Right cardiac atrium (tissue), 5 donors: ENCODE results near the gene CACNA1S. TPM values are rescaled to one million over a fixed set of nuclear protein-coding genes. Genes with fewer than 3 reads are reported as not detected.

Experiments used
- ATAC-seq, 2 donors: fragments of 200-7000 bp; cut with Tn5 transposase; one replicate each; pipeline versions ENCODE4 v1.8.0 to v1.9.1; 2020; ENCODE audit warnings: moderate library complexity in 2 of 2, mild to moderate bottlenecking in 1 of 2
- DNase-seq, 3 donors: peaks; one replicate each; pipeline ENCODE4 v3.0.0-alpha.2; 2020
- H3K27ac ChIP-seq: one replicate; pipeline ENCODE4 v1.5.1; 2013; ENCODE audit warnings: mild to moderate bottlenecking, low read length, control low read depth, moderate library complexity
- H3K27me3 ChIP-seq: one replicate; pipeline ENCODE4 v1.6.1; 2013; ENCODE audit not compliant: control insufficient read depth, insufficient read depth
- H3K4me1 ChIP-seq: one replicate; pipeline ENCODE4 v1.6.1; 2013; ENCODE audit warnings: low read length; ENCODE audit not compliant: control insufficient read depth, insufficient read depth
- H3K4me3 ChIP-seq: one replicate; pipeline ENCODE4 v1.5.1; 2013; ENCODE audit warnings: low read length, control low read depth
- H3K9me3 ChIP-seq: one replicate; pipeline ENCODE4 v1.6.1; 2013; ENCODE audit warnings: low read length; ENCODE audit not compliant: control insufficient read depth
- WGBS: extraction: QIAGEN DNeasy Blood & Tissue Kit; methylation state at CpG from one replicate; pipeline ENCODE4 v1.1.7; 2013; 5-methylcytosine and 5-hydroxymethylcytosine counted together
- intact Hi-C, 4 donors: fragments of 100-400 bp; cut with DNase I; formaldehyde crosslinking; loops; one replicate each; pipeline versions ENCODE4 v1.11.0 to v1.14.0; 2022 to 2023
- polyA plus RNA-seq: library from polyadenylated mRNA; stranded (reverse); fragments of 200-250 nt; gene quantifications from one replicate; pipeline ENCODE4 v1.2.3, GENCODE V29; 2013
- total RNA-seq, 4 donors: library from RNA; stranded (reverse); fragmentation: NEBNext Ultra II Directional; extraction: Animal tissue kit (Norgen Biotek cat#: 25700); gene quantifications; one replicate each; pipeline ENCODE4 v1.2.1, GENCODE V29; 2021
- donor health status: healthy with polysubstance abuse.
- donor health status: DM: no; HTN: yes; CAD: no.
- donor health status: DM: no; HTN: no; CAD: no.
- donor health status: DM: no; HTN: yes; CAD: no; lungs with severe emphysema.
- donor health status: DM: yes; HTN: yes; CAD: no.

Gene CACNA1S
- total and polyA plus RNA-seq, 5 donors, result 0.06 to 0.09 TPM; not detected in 3

DNA sequence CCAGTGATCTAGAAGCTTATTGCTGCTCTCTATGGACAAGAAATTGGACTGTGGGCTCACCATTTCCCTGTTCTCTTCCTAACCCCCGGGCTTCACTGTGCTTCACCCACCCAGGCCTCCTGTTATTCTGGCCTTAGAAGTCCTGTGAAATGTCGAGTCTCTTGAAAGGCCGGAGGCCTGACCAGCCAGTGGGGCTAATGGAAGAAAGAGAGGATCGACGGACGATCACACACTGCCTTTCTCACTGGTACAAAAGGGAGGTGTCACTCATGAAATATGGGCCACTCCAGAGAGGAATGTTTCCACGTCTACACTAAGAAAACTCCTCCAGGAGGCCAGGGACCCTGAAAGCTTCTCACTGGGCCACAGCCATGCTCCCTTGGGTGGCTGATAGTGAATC, 36.1 kb downstream of the CACNA1S start:
- ATAC-seq (no peak), DNase-seq (no peak)
- Histone ChIP-seq H3K27ac (no peak overlapping the region), H3K4me1 (no peaks in the 10 kb centered on the region), H3K27me3 (no peaks in the 10 kb centered on the region), H3K4me3 (no peak overlapping the region), H3K9me3 (no peaks in the 10 kb centered on the region)
- intact Hi-C loops, result no loop called here
- WGBS, result 80% methylated on average over 7 of the region's 7 CpGs

DNA sequence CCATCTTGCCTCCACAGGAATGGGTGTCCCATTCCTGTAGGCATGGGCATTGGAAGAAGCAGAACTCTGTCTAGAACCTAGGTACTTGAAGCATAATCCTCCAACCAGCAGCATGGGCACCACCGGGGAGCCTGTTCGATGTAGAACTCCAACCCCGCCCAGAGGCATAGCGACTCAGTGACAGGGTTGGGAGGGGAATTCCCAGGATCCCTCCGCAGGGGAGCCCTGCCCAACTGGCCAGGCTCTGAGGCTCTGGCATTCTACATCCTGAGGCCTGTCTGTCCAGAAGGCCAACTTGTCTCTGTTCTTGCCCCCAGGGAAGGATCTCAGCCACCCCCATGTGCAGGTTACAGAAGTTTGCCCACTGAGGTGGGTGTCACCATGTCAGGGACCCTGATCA, 38.2 kb downstream of the CACNA1S start:
- 97% methylated on average over 5 of the region's 5 CpGs for WGBS
- Histone ChIP-seq H3K27ac (no peak overlapping the region), H3K9me3 (no peaks in the 10 kb centered on the region), H3K4me1 (no peaks in the 10 kb centered on the region), H3K4me3 (no peak overlapping the region), H3K27me3 (no peaks in the 10 kb centered on the region)
- intact Hi-C loops, result no loop called here
- DNase-seq (no peak), ATAC-seq (no peak)

DNA sequence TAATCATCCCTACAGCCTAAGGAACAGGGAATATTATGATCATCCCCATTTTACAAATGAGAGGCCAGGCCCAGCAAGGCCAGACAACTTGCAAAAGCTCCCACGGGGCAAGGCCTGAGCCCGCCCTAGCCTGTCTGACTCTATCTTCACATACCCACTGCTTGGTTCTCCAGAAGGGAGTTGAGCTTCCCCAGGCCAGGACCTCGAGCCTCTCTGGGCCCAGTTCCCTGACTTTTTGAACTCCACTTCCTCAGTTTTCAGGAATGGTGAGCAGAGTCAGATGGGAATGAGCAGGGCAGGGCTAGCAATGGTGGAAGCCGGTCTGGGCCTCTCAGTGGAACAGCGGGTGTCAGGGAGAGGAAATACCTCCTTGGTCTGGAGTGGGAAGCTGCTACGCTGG, 39.3 kb downstream of the CACNA1S start:
- intact Hi-C loops, result no loop called here
- ATAC-seq (peak in 1 of 2 donors; percentile 67), DNase-seq (no peak)
- Histone ChIP-seq H3K4me1 (no peaks in the 10 kb centered on the region), H3K27ac (no peak overlapping the region), H3K4me3 (no peak overlapping the region), H3K27me3 (no peaks in the 10 kb centered on the region), H3K9me3 (no peaks in the 10 kb centered on the region)
- WGBS, result 52% methylated on average over 6 of the region's 6 CpGs

DNA sequence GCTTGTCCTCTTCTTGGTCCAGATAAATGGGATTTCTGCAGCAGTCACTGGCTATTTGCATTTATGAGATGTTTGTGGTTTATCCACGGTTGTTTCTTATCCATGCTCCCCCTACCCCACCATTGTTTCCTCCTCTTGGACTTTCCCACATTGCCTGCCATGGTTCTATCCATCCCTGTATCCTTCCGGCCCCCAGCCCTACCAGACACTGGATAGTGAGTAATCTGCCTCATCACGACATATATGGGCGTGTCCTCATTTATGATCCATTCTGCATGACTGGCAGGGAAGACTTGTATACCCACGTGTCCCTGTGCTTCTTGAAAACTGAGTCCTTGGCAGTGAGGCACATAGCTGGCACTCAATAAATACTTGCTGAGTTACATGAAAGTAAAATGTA, 40.1 kb downstream of the CACNA1S start:
- WGBS, result 71% methylated on average over 5 of the region's 5 CpGs

DNA sequence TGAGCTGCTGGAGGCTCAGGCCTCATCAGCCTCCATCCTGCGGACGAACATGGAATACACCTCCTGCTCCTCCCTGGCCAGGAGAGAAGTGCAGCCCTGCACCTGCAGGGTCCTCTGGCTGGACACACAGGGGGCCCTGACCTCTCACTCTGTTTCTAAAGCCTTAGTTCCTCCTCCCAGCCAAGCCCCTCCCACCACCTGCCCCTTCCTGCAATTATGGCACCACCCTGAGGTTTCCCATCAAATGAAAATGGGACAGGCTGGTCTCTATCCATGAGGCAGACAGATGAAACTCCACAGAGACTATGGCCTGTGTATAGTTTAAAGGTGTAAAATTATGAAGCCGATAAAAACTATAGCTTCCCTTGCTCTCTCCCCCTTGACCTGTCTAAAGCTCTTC, 42.6 kb downstream of the CACNA1S start:
- Histone ChIP-seq H3K27ac (no peak overlapping the region), H3K9me3 (no peaks in the 10 kb centered on the region), H3K4me3 (no peak overlapping the region), H3K4me1 (no peaks in the 10 kb centered on the region), H3K27me3 (no peaks in the 10 kb centered on the region)
- DNase-seq (no peak), ATAC-seq (no peak)
- intact Hi-C loops, result no loop called here
- WGBS, result 94% methylated on average over 3 of the region's 3 CpGs

More for the DNA sequence above, 40.1 kb downstream of the CACNA1S start:
- Histone ChIP-seq H3K27me3 (no peaks in the 10 kb centered on the region), H3K4me1 (no peaks in the 10 kb centered on the region), H3K9me3 (no peaks in the 10 kb centered on the region), H3K27ac (no peak overlapping the region), H3K4me3 (no peak overlapping the region)
- ATAC-seq (no peak), DNase-seq (no peak)
- intact Hi-C loops, result no loop called here

DNA sequence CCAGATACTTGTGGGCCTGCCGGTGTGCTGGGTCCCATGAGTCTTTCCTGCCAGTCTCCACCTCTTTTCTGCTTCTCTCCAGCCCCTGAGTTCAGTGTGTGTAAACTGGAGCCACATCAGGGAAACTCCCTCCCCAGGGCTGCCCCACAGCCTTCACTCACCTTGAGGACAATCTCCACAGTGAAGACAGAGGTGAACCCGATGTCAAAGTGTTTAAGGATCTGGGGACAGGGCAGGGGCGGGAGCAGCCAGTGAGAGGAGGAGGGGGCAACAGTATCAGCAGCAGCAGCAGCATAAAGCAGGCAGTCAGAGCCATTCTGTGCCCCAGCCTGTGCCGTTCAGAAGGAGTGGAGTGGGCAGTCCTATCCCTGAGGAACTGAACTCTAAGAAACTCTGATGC, 43.2 kb downstream of the CACNA1S start:
- Histone ChIP-seq H3K27me3 (no peaks in the 10 kb centered on the region), H3K9me3 (no peaks in the 10 kb centered on the region), H3K27ac (no peak overlapping the region), H3K4me3 (no peak overlapping the region), H3K4me1 (no peaks in the 10 kb centered on the region)
- ATAC-seq (no peak), DNase-seq (no peak)
- intact Hi-C loops, result no loop called here
- 62% methylated on average over 4 of the region's 4 CpGs for WGBS

DNA sequence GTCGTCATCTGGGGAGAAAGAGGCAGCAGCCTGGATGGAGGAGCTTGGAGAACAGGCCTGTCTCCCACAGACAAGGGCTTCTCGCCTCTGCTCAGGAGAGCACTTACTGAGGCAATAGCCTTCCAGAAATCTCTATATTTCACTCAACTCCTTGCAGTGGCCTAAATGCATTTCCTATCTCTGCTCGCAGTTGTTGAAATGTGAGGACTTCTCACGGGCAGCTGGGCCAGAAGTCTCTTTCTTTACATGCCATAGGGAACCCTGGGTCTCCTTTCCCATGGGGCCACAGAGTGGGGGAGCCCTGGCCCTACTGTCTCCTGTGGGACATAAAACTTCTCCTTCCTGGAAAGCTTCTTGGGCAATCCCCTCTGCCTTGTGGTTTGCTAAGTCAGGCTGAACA, 45.2 kb downstream of the CACNA1S start:
- Histone ChIP-seq H3K27me3 (no peaks in the 10 kb centered on the region), H3K27ac (no peak overlapping the region), H3K4me1 (no peaks in the 10 kb centered on the region), H3K9me3 (no peaks in the 10 kb centered on the region), H3K4me3 (no peak overlapping the region)
- intact Hi-C loops, result no loop called here
- 80% methylated on average over 4 of the region's 4 CpGs for WGBS
- DNase-seq (no peak), ATAC-seq (no peak)

DNA sequence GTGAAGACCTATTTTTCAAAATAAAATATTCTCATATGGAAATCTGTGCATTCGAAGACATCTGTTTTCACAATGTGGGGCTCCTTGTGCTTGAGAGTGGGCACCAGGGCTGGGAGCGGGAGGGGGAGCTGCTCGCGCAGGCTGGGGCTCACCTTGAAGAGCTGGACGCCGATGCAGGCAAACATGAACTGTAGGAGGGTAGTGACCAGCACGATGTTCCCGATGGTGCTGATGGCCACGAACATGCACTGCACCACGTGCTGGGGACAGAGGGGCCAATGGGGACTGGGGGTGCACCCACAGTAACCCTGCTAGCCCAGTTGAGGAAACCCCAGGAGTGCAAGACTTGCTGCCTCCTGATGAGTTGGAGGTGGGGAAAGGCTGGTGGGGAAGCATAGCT, 46.5 kb downstream of the CACNA1S start:
- WGBS, result 93% methylated on average over 10 of the region's 10 CpGs
- ATAC-seq, result no peak
- H3K27me3 ChIP-seq, result no peaks in the 10 kb centered on the region

DNA sequence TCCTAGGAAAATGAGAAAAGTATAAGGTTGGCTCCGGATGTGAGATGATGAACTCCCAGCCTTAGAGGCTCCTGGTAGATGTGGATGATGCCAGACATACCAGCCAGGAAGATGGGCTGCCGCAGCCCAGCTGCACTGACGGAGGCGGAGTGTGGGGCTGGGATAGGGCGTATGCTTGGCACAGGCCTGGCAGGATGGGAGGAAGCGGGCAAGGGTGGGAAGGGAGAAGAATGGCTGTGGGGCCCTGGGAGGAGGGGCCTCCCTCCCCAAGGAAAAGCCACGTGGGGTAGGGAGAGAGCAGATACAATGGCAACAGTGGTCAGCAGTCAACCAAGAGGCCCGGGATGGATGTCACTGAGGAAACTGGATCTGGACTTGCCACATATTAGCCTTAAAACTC, 47.4 kb downstream of the CACNA1S start:
- DNase-seq (no peak), ATAC-seq (no peak)
- Histone ChIP-seq H3K4me1 (peaks cover 3% of the 10 kb centered on the region), H3K4me3 (no peak overlapping the region), H3K27me3 (no peaks in the 10 kb centered on the region), H3K27ac (no peak overlapping the region), H3K9me3 (no peaks in the 10 kb centered on the region)
- intact Hi-C loops, result no loop called here
- WGBS, result 75% methylated on average over 8 of the region's 8 CpGs

More for the DNA sequence above, 46.5 kb downstream of the CACNA1S start:
- Histone ChIP-seq H3K4me1 (no peaks in the 10 kb centered on the region), H3K9me3 (no peaks in the 10 kb centered on the region), H3K4me3 (no peak overlapping the region), H3K27ac (no peak overlapping the region)
- no peak for DNase-seq
- intact Hi-C loops, result no loop called here

DNA sequence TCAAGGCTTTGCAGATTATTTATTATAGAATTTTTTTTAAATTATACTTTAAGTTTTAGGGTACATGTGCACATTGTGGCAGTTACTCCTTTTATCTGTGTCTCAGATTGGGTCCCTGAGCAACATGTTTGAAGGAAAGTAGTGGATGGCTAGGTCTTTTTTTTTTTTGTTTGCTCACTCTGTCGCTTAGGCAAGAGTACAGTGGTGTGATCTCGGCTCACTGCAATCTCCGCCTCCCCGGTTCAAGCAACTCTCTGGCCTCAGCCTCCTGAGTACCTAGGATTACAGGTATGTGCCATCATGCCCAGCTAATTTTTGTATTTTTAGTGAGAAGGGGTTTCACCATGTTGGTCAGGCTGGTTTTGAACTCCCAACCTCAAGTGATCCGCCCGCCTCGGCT, 49.1 kb downstream of the CACNA1S start:
- Histone ChIP-seq H3K27me3 (no peaks in the 10 kb centered on the region), H3K27ac (no peak overlapping the region), H3K9me3 (no peaks in the 10 kb centered on the region), H3K4me3 (no peak overlapping the region), H3K4me1 (peaks cover 3% of the 10 kb centered on the region)
- intact Hi-C loops, result no loop called here
- 95% methylated on average over 7 of the region's 7 CpGs for WGBS
- DNase-seq (no peak), ATAC-seq (no peak)

DNA sequence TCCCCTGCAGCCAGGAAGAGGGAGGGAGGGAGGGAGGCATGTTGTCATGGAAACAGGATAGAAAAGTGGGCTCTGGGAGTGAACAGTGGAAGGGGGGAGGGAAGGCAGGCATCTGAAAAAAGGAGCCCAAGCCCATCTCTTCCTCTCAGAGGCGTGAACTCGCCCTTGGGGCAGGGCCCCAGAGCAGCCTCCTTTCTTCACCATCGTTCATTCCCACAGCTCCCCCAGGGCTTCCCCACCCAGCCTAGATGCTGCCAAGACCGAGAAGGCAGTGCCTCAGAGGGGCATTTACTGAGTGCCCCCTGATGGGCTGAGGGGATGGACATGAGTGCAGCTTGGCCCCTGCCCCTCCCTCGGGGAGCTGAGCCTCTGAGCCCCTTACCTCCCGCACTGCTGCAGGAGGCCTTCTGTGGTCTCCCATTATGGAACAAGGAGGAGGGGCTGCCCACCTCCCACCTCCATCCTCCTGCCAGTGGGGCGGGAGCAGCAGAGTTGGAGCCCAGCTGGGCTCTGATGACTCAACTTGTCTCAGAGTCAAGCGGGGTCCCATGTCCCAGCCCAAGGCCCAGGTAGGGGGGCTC, 49.6 kb downstream of the CACNA1S start:
- H3K4me1 ChIP-seq, result peaks cover 3% of the 10 kb centered on the region
- H3K4me3 ChIP-seq, result no peak overlapping the region
- intact Hi-C loops, result no loop called here
- ATAC-seq, result no peak
- H3K27me3 ChIP-seq, result no peaks in the 10 kb centered on the region
- no peaks in the 10 kb centered on the region for H3K9me3 ChIP-seq
- H3K27ac ChIP-seq, result no peak overlapping the region
- WGBS, result 67% methylated on average over 8 of the region's 8 CpGs
- DNase-seq, result no peak

DNA sequence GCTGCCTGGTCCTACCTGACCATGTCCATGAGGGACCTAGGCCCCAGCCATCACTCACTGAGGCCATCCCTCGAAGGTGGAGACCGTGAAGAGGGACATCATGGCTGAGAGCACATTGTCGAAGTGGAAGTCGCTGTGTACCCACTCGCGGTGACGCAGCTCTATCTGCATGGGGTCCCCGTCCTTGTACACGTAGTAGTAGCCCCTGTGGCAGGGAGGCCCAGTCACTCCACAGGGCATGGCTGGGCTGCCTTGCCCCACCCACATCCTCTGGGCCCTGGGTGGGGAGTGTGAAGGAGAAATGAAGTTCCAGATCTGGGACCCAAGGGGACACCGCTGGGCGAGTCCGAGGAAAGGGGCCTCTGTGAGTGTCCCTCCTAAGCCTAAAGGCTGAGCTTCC, 50.3 kb downstream of the CACNA1S start:
- H3K27ac ChIP-seq, result no peak overlapping the region
- 96% methylated on average over 12 of the region's 12 CpGs for WGBS
- no peaks in the 10 kb centered on the region for H3K9me3 ChIP-seq
- DNase-seq, result no peak
- intact Hi-C loops, result no loop called here
- ATAC-seq, result no peak
- peaks cover 3% of the 10 kb centered on the region for H3K4me1 ChIP-seq
- H3K27me3 ChIP-seq, result no peaks in the 10 kb centered on the region
- H3K4me3 ChIP-seq, result no peak overlapping the region
